HG02852 (cell line): ENCODE results near the gene PRR13.
"Not testable (repeated sequence)": the region's sequence is repeated elsewhere in the genome, so short reads cannot be mapped to it uniquely, and the experiment has no call there.

ENCODE experiments used
- ATAC-seq: cut with Tn5 transposase; IDR thresholded peaks from one replicate; pipeline ENCODE4 v1.9.1; 2021; ENCODE audit warnings: mild to moderate bottlenecking, moderate library complexity; ENCODE audit not compliant: unreplicated experiment

Gene PRR13, protein sequence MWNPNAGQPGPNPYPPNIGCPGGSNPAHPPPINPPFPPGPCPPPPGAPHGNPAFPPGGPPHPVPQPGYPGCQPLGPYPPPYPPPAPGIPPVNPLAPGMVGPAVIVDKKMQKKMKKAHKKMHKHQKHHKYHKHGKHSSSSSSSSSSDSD

DNA sequence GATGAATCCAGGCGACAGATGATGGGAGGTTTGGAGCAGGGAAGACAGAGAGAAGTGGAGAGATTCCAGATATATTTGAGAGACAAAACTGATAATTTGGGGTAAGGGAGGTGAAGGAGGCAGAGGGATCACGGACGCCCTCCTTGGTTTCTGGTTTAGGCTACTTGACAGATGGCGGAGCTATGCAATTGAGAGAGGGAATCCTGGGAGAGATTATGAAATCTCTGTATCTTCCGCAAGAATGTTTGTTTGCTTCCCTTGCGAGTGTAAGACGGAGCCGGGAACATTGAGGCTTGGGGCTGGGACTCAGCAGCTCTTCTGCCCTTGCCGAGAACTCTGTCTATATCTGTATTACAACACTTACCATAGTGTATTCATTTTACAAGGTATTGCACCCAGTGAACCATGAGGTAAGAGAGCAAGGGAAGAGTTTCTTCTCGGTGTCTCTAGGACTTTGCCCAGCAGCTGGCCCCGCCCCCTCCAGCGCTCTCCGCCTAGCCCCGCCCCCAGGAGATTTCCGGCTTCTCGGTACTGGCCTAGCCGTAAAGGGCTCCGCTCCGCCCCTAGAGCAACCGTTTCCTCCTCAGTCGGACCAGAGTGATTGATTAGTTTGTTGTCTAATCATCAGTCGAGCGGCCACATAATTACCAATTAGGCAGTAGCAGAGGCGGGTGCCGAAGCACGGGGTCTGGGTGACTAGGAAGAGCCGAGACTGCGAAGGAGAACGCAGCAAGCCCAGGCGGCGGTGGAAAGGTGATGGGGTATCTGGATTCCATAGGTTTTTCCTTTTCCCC is at the start of gene PRR13:
Gene PRR13 (plus strand): TSS at position 695 of the 794 bp plus-strand sequence. CDS start 981 bp downstream, outside the sequence.
- peak; percentile 96 for ATAC-seq

DNA sequence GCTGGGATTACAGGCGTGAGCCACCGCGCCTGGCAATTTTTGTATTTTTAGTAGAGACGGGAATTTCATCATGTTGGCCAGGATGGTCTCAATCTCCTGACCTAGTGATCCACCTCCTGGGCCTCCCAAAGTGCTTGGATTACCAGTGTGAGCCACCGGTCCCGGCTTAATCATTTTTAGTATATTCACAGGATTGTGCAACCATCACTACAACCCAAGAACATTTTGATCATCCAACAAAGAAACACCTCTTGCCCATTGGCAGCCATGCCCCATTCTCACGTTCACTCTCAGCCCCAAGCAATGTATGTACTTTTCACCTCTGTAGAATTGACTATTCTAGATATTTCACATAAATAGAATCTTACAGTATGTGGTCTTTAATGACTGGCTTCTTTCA is 41.6 kb upstream of the PRR13 start:
- no peak for ATAC-seq

DNA sequence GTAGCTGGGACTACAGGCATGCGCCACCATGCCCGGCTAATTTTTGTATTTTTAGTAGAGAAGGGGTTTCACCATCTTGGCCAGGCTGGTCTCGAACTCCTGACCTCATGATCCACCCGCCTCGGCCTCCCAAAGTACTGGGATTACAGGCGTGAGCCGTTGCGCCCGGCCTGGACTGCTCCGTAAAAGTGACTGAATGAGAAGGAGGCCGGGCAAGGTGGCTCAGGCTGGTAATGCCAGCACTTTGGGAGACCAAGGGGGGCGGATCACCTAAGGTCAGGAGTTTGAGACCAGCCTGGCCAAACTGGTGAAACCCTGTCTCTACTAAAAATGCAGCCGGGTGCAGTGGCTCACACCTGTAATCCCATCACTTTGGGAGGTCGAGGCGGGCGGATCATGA is 39.2 kb upstream of the PRR13 start:
- ATAC-seq: not testable (repeated sequence)

DNA sequence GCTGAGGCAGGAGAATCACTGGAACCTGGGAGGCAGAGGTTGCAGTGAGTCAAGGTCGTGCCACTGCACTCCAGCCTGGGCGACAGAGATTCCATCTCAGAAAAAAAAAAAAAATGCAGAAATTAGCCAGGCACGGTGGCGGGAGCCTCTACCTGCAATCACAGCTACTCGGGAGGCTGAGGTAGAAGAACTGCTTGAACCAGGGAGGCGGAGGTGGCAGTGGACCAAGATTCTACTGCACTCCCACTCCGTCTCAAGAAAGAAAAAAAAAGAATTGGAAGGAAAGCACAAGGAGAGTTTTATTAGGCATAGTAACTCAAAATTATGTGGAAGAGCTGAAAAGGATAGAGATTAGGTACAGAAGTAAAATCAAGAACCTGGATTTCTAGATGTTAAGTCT is 38.7 kb upstream of the PRR13 start:
- ATAC-seq: no peak

DNA sequence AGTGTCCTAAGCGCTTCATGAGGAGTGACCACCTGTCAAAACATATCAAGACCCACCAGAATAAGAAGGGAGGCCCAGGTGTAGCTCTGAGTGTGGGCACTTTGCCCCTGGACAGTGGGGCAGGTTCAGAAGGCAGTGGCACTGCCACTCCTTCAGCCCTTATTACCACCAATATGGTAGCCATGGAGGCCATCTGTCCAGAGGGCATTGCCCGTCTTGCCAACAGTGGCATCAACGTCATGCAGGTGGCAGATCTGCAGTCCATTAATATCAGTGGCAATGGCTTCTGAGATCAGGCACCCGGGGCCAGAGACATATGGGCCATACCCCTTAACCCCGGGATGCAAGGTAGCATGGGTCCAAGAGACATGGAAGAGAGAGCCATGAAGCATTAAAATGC is 30.6 kb upstream of the PRR13 start:
- ATAC-seq: no peak

DNA sequence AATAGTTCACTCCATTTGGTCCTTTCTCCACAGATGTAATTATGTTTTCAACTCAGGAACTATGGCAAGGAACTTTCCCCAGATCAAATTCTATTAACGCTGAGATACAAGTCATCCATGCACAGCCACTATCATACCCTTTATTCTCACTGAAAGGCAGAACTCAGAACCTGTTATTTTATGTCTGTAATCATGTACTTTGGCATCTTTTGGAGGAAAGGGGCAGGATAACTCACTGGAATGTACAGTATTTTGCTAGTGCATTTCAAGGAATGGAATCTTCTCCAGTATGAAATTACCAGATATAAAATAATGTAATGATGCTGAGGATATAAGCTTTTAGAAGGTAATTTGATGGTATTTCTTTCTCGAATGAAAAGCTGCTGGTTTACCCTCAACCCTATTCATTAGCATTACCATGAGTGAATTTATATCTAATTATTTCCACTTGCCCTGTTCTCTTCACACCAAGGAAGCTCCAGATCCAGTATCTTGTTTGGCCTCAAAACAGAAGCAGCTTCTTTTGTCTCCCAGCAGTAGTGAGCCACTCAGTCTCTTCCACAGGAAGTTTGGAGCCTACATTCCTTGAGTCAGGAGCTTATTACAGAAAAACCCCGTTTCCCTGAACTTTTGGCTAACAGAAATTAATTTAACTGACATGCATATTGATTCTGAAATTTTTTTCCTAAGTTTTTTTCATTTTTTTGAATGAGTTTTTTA is 27.9 kb upstream of the PRR13 start:
- ATAC-seq: no peak

DNA sequence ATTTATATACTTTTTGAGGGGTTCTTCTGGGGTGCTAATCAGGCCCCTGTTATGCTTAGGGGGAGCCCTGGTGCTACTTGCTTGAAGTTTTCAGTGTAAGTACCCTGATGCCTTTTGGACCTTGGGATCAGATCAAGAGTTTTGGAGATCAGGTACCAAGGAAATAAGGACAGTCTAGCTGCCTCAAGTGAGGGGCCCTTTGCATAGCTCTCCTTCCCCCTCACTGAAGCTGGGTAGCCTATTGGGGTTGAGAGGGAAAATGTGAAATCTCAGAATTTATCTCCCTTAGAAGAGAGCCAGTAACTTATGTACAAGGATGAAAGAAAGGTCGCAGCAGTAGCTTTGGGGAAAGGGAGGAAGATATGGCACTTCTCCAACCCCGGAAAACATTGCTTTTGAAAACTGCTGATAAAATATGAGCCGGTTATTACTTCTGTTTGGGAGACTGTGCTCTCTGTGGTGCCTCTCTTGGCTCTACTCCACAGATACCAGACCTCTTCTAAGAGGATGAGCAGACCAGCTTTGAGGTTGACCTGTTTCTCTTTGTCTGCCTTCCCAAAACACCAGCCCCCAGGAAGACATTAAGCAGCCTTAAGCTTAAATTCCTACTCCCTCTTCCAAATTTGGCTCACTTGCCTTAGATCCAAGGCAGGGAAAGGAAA is 26.6 kb upstream of the PRR13 start:
- ATAC-seq: no peak

DNA sequence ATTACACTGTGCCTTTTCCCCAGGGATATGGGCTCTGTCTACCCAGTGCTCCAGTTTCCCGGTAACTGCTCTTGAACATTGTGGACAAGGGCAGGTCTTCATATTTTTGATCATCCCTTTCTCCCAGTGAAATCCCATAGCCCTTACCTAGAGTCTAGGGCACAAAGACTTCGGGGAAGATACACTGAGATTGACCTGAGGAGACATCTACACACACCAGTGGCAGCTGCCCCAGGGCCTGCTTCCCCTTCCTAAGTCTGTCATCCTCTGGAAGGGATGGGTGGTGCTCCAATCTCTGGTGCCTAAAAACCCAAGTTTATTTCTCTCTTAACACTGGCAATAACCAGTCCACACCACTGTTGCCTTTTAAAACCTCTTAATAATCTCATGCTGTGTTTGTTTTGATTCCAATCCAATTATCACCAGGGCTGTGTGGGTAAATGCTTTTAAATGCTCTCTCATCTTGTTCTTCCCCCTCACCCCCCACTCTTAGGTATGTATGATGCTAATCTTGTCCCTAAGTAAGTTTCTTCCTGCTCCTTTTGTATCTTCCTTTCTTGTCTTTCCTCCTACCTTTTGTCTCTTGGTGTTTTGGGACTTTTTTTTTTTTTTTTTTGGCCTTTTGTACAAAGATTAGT is 25.7 kb upstream of the PRR13 start:
- ATAC-seq: not testable (repeated sequence)

DNA sequence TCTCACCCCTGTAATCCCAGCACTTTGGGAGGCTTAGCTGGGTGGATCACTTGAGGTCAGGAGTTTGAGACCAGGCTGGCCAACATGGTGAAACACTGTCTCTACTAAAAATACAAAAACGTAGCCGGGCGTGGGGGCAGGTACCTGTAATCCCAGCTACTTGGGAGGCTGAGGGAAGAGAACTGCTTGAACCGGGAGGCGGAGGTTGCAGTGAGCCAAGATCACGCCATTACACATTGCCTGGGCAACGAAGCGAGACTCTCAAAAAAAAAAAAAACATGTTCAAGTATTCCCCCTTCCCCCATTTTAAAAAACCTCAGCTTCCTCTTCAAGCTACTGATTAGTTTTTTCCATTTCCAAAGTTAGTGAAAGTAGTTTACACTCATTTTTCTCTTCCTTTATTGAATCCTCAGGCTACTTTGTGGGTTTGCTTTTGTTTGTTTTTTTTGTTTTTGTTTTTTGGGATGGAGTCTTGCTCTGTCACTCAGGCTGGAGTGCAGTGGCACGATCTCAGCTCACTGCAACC is 24.2 kb upstream of the PRR13 start:
- not testable (repeated sequence) for ATAC-seq

DNA sequence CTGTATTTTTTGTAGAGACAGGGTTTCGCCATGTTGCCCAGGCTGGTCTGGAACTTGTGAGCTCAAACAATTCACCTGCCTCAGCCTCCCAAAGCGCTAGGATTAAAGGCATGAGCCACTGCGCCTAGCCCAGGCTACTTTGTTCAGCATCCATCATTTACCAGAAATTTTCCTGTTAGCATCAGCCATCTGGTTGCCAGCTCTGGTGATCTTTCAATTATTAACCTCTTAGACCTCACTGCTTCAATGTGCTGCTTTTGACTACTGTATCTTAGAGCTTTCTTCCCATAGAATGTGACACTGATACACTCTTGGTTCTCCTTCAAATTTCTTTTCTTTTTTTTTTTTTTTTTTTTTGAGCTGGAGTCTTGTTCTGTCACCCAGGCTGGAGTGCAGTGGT is 23.3 kb upstream of the PRR13 start:
- ATAC-seq: no peak

DNA sequence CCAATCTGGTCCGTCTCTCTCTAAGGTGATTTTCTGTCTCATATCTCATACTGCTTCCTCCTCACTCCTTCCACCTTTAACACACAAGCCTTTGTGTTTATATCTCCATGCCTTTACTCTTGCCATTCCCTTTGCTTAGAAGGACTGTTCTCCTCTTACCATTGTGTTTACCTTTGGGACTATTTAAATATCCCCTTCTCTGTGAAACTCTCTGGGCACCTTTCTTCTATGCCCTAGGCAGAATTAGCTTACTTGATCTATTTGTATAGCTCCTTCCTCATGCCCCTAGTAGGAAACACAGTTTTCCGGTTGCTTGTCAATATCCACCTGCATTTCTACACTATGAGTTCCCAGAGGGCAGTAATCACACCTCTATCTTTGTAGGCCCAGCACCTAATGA is 21.8 kb upstream of the PRR13 start:
- ATAC-seq: no peak

DNA sequence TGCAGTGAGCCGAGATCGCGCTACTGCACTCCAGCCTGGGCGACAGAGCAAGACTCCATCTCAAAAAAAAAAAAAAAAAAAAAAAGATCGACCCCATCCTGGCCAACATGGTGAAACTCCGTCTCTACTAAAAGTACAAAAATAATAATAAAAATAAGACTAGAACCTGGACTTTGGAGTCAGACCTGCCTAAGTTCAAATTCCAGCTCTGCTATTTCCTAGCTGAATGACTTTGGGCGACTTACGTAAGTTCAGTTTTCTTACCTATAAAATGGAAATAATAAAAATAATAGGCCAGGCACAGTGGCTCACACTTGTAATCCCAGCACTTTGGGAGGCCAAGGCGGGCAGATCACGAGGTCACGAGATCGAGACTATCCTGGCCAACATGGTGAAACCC is 19.3 kb upstream of the PRR13 start:
- not testable (repeated sequence) for ATAC-seq

DNA sequence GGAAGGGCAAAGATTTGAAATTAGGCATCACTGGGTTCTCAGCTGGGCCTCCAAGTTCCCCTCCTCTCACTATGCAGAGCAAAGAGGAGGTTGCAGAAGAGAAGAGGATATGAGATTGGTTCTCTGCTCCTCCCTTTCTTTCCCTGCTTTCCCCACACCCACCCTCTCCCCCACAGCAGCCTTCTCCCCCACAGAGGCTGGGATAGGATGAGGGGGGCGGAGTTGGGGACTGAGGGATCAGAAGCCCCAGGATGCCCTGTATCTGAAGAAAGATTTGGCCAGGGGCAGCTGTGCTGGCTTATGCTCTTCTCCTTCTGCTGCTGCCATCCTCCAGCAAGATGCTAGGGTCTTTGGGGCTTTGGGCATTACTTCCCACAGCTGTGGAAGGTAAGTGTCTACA is 17.9 kb upstream of the PRR13 start, which contains the start of gene AMHR2:
Gene AMHR2 (plus strand): TSS at position 259 of the 400 bp plus-strand sequence. CDS start 80 bp downstream, at position 339.
- ATAC-seq: no peak

DNA sequence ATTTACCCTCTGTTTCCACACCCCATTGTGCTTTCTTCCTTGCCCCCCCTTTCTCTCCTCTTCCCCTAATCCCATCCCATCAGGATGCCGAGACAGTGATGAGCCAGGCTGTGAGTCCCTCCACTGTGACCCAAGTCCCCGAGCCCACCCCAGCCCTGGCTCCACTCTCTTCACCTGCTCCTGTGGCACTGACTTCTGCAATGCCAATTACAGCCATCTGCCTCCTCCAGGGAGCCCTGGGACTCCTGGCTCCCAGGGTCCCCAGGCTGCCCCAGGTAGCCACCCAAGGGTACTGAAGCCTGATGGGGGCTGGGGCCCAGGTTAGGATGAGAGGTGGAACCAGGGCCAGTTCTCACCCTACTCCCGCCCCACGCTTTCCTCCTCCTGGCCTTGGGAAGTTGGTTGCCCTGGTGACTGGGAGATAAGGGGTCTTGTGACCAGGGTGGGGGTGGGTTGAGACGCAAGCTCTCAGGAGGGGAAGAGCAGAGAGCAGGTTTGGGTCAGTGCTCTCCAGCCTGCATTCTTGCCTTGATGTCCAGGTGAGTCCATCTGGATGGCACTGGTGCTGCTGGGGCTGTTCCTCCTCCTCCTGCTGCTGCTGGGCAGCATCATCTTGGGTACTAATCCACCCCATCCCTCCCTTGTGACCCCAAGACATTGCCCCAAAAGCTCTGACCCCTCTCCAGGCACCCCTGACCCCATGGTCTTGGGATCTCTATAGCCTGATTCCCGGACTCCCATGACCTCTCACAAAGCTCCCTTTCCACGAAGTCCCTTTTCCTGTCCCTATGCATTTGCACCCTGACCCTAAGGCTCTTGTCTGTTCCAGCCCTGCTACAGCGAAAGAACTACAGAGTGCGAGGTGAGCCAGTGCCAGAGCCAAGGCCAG is 16.7 kb upstream of the PRR13 start:
- ATAC-seq: no peak

DNA sequence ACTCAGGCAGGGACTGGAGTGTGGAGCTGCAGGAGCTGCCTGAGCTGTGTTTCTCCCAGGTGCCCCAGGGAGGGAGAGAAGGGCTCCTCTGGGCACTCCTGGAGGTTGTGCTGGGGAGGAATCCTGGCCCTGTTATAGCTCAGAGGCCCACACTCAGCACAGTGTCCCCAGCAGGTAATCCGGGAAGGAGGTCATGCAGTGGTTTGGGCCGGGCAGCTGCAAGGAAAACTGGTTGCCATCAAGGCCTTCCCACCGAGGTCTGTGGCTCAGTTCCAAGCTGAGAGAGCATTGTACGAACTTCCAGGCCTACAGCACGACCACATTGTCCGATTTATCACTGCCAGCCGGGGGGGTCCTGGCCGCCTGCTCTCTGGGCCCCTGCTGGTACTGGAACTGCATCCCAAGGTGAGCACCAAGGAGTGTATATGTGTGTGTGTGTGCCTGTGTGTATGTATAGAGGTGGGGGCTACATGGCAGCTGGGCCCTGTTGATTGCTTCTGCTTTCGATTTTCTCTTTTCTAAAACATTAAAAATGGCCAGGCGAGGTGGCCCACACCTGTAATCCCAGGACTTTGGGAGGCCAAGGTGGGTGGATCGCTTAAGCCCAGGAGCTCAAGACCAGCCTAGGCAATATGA is 15.9 kb upstream of the PRR13 start:
- ATAC-seq: no peak

DNA sequence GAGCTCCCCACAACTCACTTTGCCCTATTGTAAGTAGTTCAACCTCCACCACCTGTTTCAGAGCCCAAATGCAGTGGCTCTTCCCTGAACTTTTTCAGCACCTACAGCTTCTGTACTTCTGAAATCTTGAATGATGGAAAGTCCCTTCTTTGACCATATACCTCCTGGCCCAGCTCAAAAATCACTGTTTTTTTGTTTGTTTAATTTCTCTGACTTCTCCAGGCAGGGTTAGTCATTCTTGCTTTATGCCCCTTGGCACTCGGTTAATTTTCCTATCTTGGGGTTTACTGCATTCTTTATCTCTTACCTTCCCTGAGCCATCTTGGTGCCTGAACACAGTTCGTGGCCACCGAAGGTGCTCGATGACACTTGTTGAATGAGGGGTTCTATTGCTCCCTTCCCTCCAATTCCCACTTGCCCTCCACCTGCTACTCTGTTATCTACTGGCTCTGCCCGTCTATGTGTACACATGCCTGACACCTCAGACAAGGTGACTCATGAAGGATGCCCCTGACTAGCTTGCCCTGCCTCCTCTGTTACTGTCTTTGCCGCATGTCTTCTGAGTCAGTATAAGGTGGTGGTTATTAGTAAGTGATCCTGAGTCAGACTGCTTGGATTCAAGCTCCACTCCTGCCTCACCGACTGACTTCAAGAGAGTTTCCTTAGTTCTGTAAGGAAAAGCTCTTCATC is 13.5 kb upstream of the PRR13 start:
- ATAC-seq: no peak

DNA sequence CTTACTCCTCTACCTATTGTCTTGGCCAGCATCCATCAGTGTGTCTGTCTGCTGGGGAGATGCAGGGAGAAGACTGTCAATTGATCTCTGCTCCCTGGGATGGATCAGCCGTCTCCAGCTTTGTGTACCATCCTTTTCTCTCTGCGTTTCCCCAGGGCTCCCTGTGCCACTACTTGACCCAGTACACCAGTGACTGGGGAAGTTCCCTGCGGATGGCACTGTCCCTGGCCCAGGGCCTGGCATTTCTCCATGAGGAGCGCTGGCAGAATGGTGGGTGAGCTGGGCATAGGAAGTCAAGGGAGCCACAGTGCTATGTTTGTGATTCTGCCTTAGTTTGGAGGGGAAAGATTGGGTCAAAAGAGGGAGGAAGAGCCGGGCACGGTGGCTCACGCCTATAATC is 12.8 kb upstream of the PRR13 start:
- no peak for ATAC-seq

DNA sequence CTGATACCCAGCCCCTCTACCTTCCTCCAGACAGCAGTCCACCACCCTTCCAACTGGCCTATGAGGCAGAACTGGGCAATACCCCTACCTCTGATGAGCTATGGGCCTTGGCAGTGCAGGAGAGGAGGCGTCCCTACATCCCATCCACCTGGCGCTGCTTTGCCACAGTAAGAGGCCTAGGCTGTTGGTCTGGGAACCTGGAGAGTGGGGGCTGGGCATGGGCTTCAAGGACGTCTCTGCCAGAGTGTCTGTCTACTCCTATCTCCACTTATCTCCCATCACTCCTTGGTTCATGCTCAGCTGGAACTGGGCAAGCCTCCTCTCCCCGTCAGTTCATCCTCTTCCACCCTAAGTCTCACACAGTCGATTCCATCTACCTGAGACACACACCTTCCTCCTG is 11.4 kb upstream of the PRR13 start:
- no peak for ATAC-seq

DNA sequence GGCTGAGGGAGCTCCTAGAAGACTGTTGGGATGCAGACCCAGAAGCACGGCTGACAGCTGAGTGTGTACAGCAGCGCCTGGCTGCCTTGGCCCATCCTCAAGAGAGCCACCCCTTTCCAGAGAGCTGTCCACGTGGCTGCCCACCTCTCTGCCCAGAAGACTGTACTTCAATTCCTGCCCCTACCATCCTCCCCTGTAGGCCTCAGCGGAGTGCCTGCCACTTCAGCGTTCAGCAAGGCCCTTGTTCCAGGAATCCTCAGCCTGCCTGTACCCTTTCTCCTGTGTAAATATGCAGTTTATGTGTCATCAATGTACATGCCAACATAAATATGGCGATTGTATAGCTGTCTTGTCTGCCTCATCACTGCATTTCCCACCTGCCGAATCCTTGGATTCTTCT is 10.3 kb upstream of the PRR13 start:
- ATAC-seq: no peak
